ENCODE results near the gene STARD7. TPM values are rescaled to one million over a fixed set of nuclear protein-coding genes. Genes with fewer than 3 reads are reported as not detected.

Gene STARD7
- total RNA-seq, 1 donor from 2014 or later = 96.1 TPM

GRCh38 chr2:96135621-96136020 is 73.0 kb downstream of the STARD7 start:
- no peaks in the 10 kb centered on the region for H3K36me3 ChIP-seq (ENCODE audit: control insufficient read depth, insufficient read depth, low read length)
- H3K4me3 ChIP-seq (ENCODE audit: low read depth, low read length) = no peak overlapping the region
- no peak for TF ChIP-seq CTCF (IDR thresholded peaks at IDR 0.05; ENCODE audit: insufficient read depth, low read length, poor library complexity, severe bottlenecking)
- peaks cover 23% of the 10 kb centered on the region for H3K27me3 ChIP-seq (ENCODE audit: control insufficient read depth, insufficient read depth, low read length)
- no peak for DNase-seq (ENCODE audit: low read depth)

GRCh38 chr2:96135171-96135570 is 73.5 kb downstream of the STARD7 start:
- Histone ChIP-seq H3K4me3 (ENCODE audit: low read depth, low read length) (no peak overlapping the region), H3K27me3 (ENCODE audit: control insufficient read depth, insufficient read depth, low read length) (peaks cover 28% of the 10 kb centered on the region), H3K36me3 (ENCODE audit: control insufficient read depth, insufficient read depth, low read length) (no peaks in the 10 kb centered on the region)
- TF ChIP-seq CTCF (IDR thresholded peaks at IDR 0.05; ENCODE audit: insufficient read depth, low read length, poor library complexity, severe bottlenecking) = no peak
- DNase-seq (ENCODE audit: low read depth) = no peak

Other genes starting within 250 kb of the STARD7 start
- 14.0 and 19.0 TPM in 2 replicates for gene ANKRD36C, start 217.0 kb downstream of the STARD7 start, total RNA-seq
- gene GPAT2, start 173.9 kb downstream of the STARD7 start, total RNA-seq = 1.3 and 1.6 TPM in 2 replicates
- gene ADRA2B, start 92.3 kb downstream of the STARD7 start, total RNA-seq = 0.07 and 0.13 TPM in 2 replicates
- not detected in 2 replicates for gene ASTL, start 70.3 kb downstream of the STARD7 start, total RNA-seq
- gene DUSP2, start 63.4 kb downstream of the STARD7 start, total RNA-seq = 1.6 and 1.7 TPM in 2 replicates
- 54.9 and 63.5 TPM in 2 replicates for gene TMEM127, start 57.2 kb upstream of the STARD7 start, total RNA-seq
- 73.7 and 114 TPM in 2 replicates for gene CIAO1, start 57.4 kb upstream of the STARD7 start, total RNA-seq
- gene SNRNP200, start 96.7 kb upstream of the STARD7 start, total RNA-seq = 104 and 124 TPM in 2 replicates
- gene ITPRIPL1, start 116.5 kb upstream of the STARD7 start, total RNA-seq = 5.1 and 5.5 TPM in 2 replicates
- gene NCAPH, start 126.9 kb upstream of the STARD7 start, total RNA-seq = 3.1 and 4.1 TPM in 2 replicates